ENCODE data around the gene ATP2B2.

The ATP2B2 gene

GRCh38 chr3:10467904-10468612, 37.3 kb downstream of the ATP2B2 start:
- Histone ChIP-seq H3K14ac (ENCODE audit: low read length in 2 of 2) (no peak overlapping the region), H3K4ac (ENCODE audit: low read depth in 1 of 2, low read length in 2 of 2) (no peak overlapping the region), H2AK5ac (ENCODE audit: low read length, severe bottlenecking) (no peak overlapping the region), H4K91ac (ENCODE audit: low read length) (no peak overlapping the region), H3K18ac (ENCODE audit: low read depth in 1 of 2, low read length in 2 of 2) (no peak overlapping the region), H3K9me3 (ENCODE audit: control insufficient read depth, low read length) (no peaks in the 10 kb centered on the region), H3K4me2 (ENCODE audit: low read length, poor library complexity, severe bottlenecking) (no peak overlapping the region), H2BK15ac (ENCODE audit: low read depth, poor library complexity, severe bottlenecking) (no peak overlapping the region), H3K27me3 (ENCODE audit: control insufficient read depth in 1 of 2, insufficient read depth in 1 of 2, low read length in 2 of 2) (peaks cover 37 to 65% of the 10 kb centered on the region in 2 experiments), H2BK120ac (ENCODE audit: low read depth, low read length) (no peak overlapping the region), H3K36me3 (ENCODE audit: control insufficient read depth in 1 of 2, insufficient read depth in 2 of 2, low read depth in 1 of 2, low read length in 2 of 2) (no peaks in the 10 kb centered on the region), H2BK5ac (ENCODE audit: low read depth, low read length, poor library complexity, severe bottlenecking) (no peak overlapping the region), H3K9ac (ENCODE audit: low read length) (no peak overlapping the region), H2AFZ (ENCODE audit: low read depth, low read length) (no peak overlapping the region), H3K79me1 (replicated peaks; ENCODE audit: low read length, poor library complexity, severe bottlenecking) (no peaks in the 10 kb centered on the region), H2BK12ac (ENCODE audit: low read length in 2 of 2) (no peak overlapping the region), H3K23ac (ENCODE audit: low read length in 2 of 2) (no peak overlapping the region), H3K4me3 (ENCODE audit: insufficient read depth in 1 of 2, low read depth in 1 of 2, low read length in 2 of 2) (no peak overlapping the region), H3K27ac (ENCODE audit: low read length, poor library complexity, severe bottlenecking) (no peak overlapping the region), H3K4me1 (ENCODE audit: control insufficient read depth, insufficient read depth, low read depth, low read length) (peaks cover 8% of the 10 kb centered on the region), H4K8ac (ENCODE audit: low read length) (no peak overlapping the region)
- 71% methylated on average over 10 of the region's 11 CpGs for WGBS
- no peak for DNase-seq

DNA sequence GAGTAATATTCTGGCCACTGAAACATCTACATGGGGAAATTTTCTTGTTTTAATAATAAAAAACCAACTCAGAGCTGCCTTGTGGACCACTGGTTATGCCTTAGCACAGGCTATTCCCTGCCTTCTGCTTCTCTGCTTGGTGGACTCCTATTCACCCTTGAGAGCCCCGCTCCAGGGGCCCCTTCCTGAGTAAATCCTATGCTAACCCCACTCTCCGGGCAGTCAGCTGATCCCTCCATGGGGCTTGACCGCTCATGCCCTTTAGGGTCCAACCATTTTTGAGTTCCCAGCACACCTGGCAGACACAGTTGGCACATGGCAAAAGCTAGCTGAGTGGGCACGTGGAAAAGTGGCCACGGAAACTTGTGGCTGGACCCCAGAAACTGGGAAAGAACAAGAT, 38.2 kb downstream of the ATP2B2 start:
- Histone ChIP-seq H3K27me3 (ENCODE audit: control insufficient read depth in 1 of 2, insufficient read depth in 1 of 2, low read length in 2 of 2) (peaks cover 40 to 64% of the 10 kb centered on the region in 2 experiments), H2BK15ac (ENCODE audit: low read depth, poor library complexity, severe bottlenecking) (no peak overlapping the region), H2AFZ (ENCODE audit: low read depth, low read length) (no peak overlapping the region), H3K4me1 (ENCODE audit: control insufficient read depth, insufficient read depth, low read depth, low read length) (peaks cover 8% of the 10 kb centered on the region), H4K91ac (ENCODE audit: low read length) (no peak overlapping the region), H3K36me3 (ENCODE audit: control insufficient read depth in 1 of 2, insufficient read depth in 2 of 2, low read depth in 1 of 2, low read length in 2 of 2) (no peaks in the 10 kb centered on the region), H3K14ac (ENCODE audit: low read length in 2 of 2) (no peak overlapping the region), H3K27ac (ENCODE audit: low read length, poor library complexity, severe bottlenecking) (no peak overlapping the region), H2BK5ac (ENCODE audit: low read depth, low read length, poor library complexity, severe bottlenecking) (no peak overlapping the region), H3K9ac (ENCODE audit: low read length) (no peak overlapping the region), H4K8ac (ENCODE audit: low read length) (no peak overlapping the region), H3K23ac (ENCODE audit: low read length in 2 of 2) (no peak overlapping the region), H3K4ac (ENCODE audit: low read depth in 1 of 2, low read length in 2 of 2) (no peak overlapping the region), H3K79me1 (replicated peaks; ENCODE audit: low read length, poor library complexity, severe bottlenecking) (no peaks in the 10 kb centered on the region), H2BK120ac (ENCODE audit: low read depth, low read length) (no peak overlapping the region), H3K18ac (ENCODE audit: low read depth in 1 of 2, low read length in 2 of 2) (no peak overlapping the region), H2BK12ac (ENCODE audit: low read length in 2 of 2) (no peak overlapping the region), H3K4me3 (ENCODE audit: insufficient read depth in 1 of 2, low read depth in 1 of 2, low read length in 2 of 2) (no peak overlapping the region), H3K9me3 (ENCODE audit: control insufficient read depth, low read length) (no peaks in the 10 kb centered on the region), H3K4me2 (ENCODE audit: low read length, poor library complexity, severe bottlenecking) (no peak overlapping the region), H2AK5ac (ENCODE audit: low read length, severe bottlenecking) (no peak overlapping the region)
- 81% methylated on average over 5 of the region's 5 CpGs for WGBS
- DNase-seq = no peak

GRCh38 chr3:10466186-10466585, 39.2 kb downstream of the ATP2B2 start:
- no peaks in the 10 kb centered on the region for H3K9me3 ChIP-seq (ENCODE audit: control insufficient read depth, low read length)
- WGBS = 64% methylated on average over 5 of the region's 5 CpGs
- no peak overlapping the region for H2BK5ac ChIP-seq (ENCODE audit: low read depth, low read length, poor library complexity, severe bottlenecking)
- H3K4me3 ChIP-seq (ENCODE audit: insufficient read depth in 1 of 2, low read depth in 1 of 2, low read length in 2 of 2) = no peak overlapping the region
- no peak overlapping the region for H4K91ac ChIP-seq (ENCODE audit: low read length)
- H3K23ac ChIP-seq (ENCODE audit: low read length in 2 of 2) = no peak overlapping the region
- no peak overlapping the region for H2BK120ac ChIP-seq (ENCODE audit: low read depth, low read length)
- no peak for DNase-seq
- H3K18ac ChIP-seq (ENCODE audit: low read depth in 1 of 2, low read length in 2 of 2) = no peak overlapping the region
- H2AFZ ChIP-seq (ENCODE audit: low read depth, low read length) = no peak overlapping the region
- no peak overlapping the region for H2BK12ac ChIP-seq (ENCODE audit: low read length in 2 of 2)
- H3K36me3 ChIP-seq (ENCODE audit: control insufficient read depth in 1 of 2, insufficient read depth in 2 of 2, low read depth in 1 of 2, low read length in 2 of 2) = no peaks in the 10 kb centered on the region
- H2BK15ac ChIP-seq (ENCODE audit: low read depth, poor library complexity, severe bottlenecking) = no peak overlapping the region
- no peak overlapping the region for H4K8ac ChIP-seq (ENCODE audit: low read length)
- no peak overlapping the region for H3K14ac ChIP-seq (ENCODE audit: low read length in 2 of 2)
- peaks cover 47 to 65% of the 10 kb centered on the region in 2 experiments for H3K27me3 ChIP-seq (ENCODE audit: control insufficient read depth in 1 of 2, insufficient read depth in 1 of 2, low read length in 2 of 2)
- H3K4me1 ChIP-seq (ENCODE audit: control insufficient read depth, insufficient read depth, low read depth, low read length) = peaks cover 6% of the 10 kb centered on the region
- no peak overlapping the region for H3K4me2 ChIP-seq (ENCODE audit: low read length, poor library complexity, severe bottlenecking)
- H3K9ac ChIP-seq (ENCODE audit: low read length) = no peak overlapping the region
- no peak overlapping the region for H3K4ac ChIP-seq (ENCODE audit: low read depth in 1 of 2, low read length in 2 of 2)
- H3K27ac ChIP-seq (ENCODE audit: low read length, poor library complexity, severe bottlenecking) = no peak overlapping the region
- no peak overlapping the region for H2AK5ac ChIP-seq (ENCODE audit: low read length, severe bottlenecking)
- H3K79me1 ChIP-seq (replicated peaks; ENCODE audit: low read length, poor library complexity, severe bottlenecking) = no peaks in the 10 kb centered on the region

DNA sequence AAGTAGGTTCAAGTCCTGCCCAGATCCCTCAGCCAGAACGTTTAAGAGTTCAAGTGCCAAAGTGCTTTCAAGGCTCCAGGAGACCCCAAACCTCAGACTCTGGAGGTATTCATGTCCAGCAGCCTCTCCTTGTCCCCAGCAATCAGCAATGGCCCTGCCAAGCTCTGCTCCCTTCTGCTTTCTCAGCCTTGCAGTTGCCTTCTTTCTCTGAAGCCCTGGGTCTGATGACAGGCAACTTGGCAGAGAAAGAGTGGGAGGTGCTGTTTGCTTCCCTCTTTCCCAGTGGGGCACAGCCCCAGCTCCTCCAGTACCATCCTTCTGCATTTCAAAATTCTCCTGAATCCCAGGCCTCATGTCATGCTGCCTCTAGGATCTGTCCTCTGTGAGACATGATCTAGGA, 40.2 kb downstream of the ATP2B2 start:
- no peak overlapping the region for H2AFZ ChIP-seq (ENCODE audit: low read depth, low read length)
- no peak overlapping the region for H2BK120ac ChIP-seq (ENCODE audit: low read depth, low read length)
- H3K4me3 ChIP-seq (ENCODE audit: insufficient read depth in 1 of 2, low read depth in 1 of 2, low read length in 2 of 2) = no peak overlapping the region
- H3K18ac ChIP-seq (ENCODE audit: low read depth in 1 of 2, low read length in 2 of 2) = no peak overlapping the region
- H3K14ac ChIP-seq (ENCODE audit: low read length in 2 of 2) = no peak overlapping the region
- no peaks in the 10 kb centered on the region for H3K4me1 ChIP-seq (ENCODE audit: control insufficient read depth, insufficient read depth, low read depth, low read length)
- no peak overlapping the region for H2BK12ac ChIP-seq (ENCODE audit: low read length in 2 of 2)
- H3K4me2 ChIP-seq (ENCODE audit: low read length, poor library complexity, severe bottlenecking) = no peak overlapping the region
- no peak overlapping the region for H2AK5ac ChIP-seq (ENCODE audit: low read length, severe bottlenecking)
- no peaks in the 10 kb centered on the region for H3K9me3 ChIP-seq (ENCODE audit: control insufficient read depth, low read length)
- H4K8ac ChIP-seq (ENCODE audit: low read length) = no peak overlapping the region
- H3K36me3 ChIP-seq (ENCODE audit: control insufficient read depth in 1 of 2, insufficient read depth in 2 of 2, low read depth in 1 of 2, low read length in 2 of 2) = no peaks in the 10 kb centered on the region
- DNase-seq = no peak
- no peaks in the 10 kb centered on the region for H3K79me1 ChIP-seq (replicated peaks; ENCODE audit: low read length, poor library complexity, severe bottlenecking)
- 18% methylated on average over 1 of the region's 1 CpG for WGBS
- no peak overlapping the region for H3K23ac ChIP-seq (ENCODE audit: low read length in 2 of 2)
- H3K27me3 ChIP-seq (ENCODE audit: control insufficient read depth in 1 of 2, insufficient read depth in 1 of 2, low read length in 2 of 2) = peaks cover 37 to 57% of the 10 kb centered on the region in 2 experiments
- H4K91ac ChIP-seq (ENCODE audit: low read length) = no peak overlapping the region
- H3K9ac ChIP-seq (ENCODE audit: low read length) = no peak overlapping the region
- H3K27ac ChIP-seq (ENCODE audit: low read length, poor library complexity, severe bottlenecking) = no peak overlapping the region
- H2BK15ac ChIP-seq (ENCODE audit: low read depth, poor library complexity, severe bottlenecking) = no peak overlapping the region
- no peak overlapping the region for H3K4ac ChIP-seq (ENCODE audit: low read depth in 1 of 2, low read length in 2 of 2)
- no peak overlapping the region for H2BK5ac ChIP-seq (ENCODE audit: low read depth, low read length, poor library complexity, severe bottlenecking)
